ENCODE data around the gene ACBD4.

GRCh38 chr17:45138911-45139532 lies 3.5 kb downstream of the ACBD4 start:
- TF ChIP-seq, protein P1, sequence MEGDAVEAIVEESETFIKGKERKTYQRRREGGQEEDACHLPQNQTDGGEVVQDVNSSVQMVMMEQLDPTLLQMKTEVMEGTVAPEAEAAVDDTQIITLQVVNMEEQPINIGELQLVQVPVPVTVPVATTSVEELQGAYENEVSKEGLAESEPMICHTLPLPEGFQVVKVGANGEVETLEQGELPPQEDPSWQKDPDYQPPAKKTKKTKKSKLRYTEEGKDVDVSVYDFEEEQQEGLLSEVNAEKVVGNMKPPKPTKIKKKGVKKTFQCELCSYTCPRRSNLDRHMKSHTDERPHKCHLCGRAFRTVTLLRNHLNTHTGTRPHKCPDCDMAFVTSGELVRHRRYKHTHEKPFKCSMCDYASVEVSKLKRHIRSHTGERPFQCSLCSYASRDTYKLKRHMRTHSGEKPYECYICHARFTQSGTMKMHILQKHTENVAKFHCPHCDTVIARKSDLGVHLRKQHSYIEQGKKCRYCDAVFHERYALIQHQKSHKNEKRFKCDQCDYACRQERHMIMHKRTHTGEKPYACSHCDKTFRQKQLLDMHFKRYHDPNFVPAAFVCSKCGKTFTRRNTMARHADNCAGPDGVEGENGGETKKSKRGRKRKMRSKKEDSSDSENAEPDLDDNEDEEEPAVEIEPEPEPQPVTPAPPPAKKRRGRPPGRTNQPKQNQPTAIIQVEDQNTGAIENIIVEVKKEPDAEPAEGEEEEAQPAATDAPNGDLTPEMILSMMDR (IDR thresholded peaks at IDR 0.05): no peak
- TF ChIP-seq POLR2AphosphoS5 (IDR thresholded peaks at IDR 0.05): no peak

All from upper lobe of left lung (tissue), 4 donors.